Lung (tissue), 12 donors: ENCODE data around the gene PDE9A. TPM values are rescaled to one million over a fixed set of nuclear protein-coding genes. Genes with fewer than 3 reads are reported as not detected.

ENCODE experiments used
- ATAC-seq: fragments of 200-7000 bp; cut with Tn5 transposase; one replicate; pipeline ENCODE4 v1.9.1; 2020; ENCODE audit warnings: moderate number of reproducible peaks; ENCODE audit not compliant: insufficient read depth, low FRiP score
- DNase-seq, 3 donors: peaks; one replicate each; pipeline ENCODE4 v3.0.0-alpha.2; 2013 to 2017
- H3K27ac ChIP-seq, 2 donors: one replicate each; pipeline ENCODE4 v1.5.1; 2013; ENCODE audit warnings: mild to moderate bottlenecking in 2 of 2, moderate library complexity in 2 of 2, control low read depth in 1 of 2, inconsistent platforms in 1 of 2, low read depth in 1 of 2, low read length in 1 of 2
- H3K27me3 ChIP-seq, 3 donors: one replicate each; pipeline ENCODE4 v1.5.1; 2013; ENCODE audit warnings: low read length in 2 of 3; ENCODE audit not compliant: control insufficient read depth in 3 of 3, insufficient read depth in 3 of 3
- H3K36me3 ChIP-seq, 4 donors: one replicate each; pipeline ENCODE4 v1.5.1; 2013; ENCODE audit warnings: low read length in 4 of 4, mild to moderate bottlenecking in 1 of 4, moderate library complexity in 1 of 4; ENCODE audit not compliant: control insufficient read depth in 4 of 4, insufficient read depth in 4 of 4
- H3K4me1 ChIP-seq, 5 donors: one replicate each; pipeline ENCODE4 v1.5.1; 2013; ENCODE audit warnings: low read length in 5 of 5, mild to moderate bottlenecking in 2 of 5, moderate library complexity in 1 of 5; ENCODE audit not compliant: control insufficient read depth in 5 of 5, insufficient read depth in 5 of 5
- H3K4me3 ChIP-seq: one replicate; pipeline ENCODE4 v1.5.1; 2013; ENCODE audit warnings: mild to moderate bottlenecking, control low read depth, moderate library complexity
- H3K9ac ChIP-seq, 2 donors: one replicate each; pipeline ENCODE4 v1.5.1; 2013; ENCODE audit warnings: low read length in 2 of 2, control low read depth in 1 of 2; ENCODE audit not compliant: insufficient read depth in 1 of 2
- H3K9me3 ChIP-seq, 4 donors: one replicate each; pipeline ENCODE4 v1.5.1; 2013; ENCODE audit warnings: low read length in 3 of 4, mild to moderate bottlenecking in 1 of 4, moderate library complexity in 1 of 4; ENCODE audit not compliant: control insufficient read depth in 4 of 4, insufficient read depth in 3 of 4
- WGBS, 2 donors: extraction: QIAGEN DNeasy Blood & Tissue Kit; methylation state at CpG; one replicate each; pipeline ENCODE4 v1.1.7; 2013; 5-methylcytosine and 5-hydroxymethylcytosine counted together
- polyA plus RNA-seq, 2 donors: library from polyadenylated mRNA; stranded (reverse); fragments of 200-250 nt; gene quantifications; one replicate each; pipeline ENCODE4 v1.2.1, GENCODE V29; 2013
- total RNA-seq, 2 donors: library from RNA; depleted of rRNA in 1 of 2; stranded (reverse); fragments of >200 nt in 1 of 2; gene quantifications; one replicate each; pipeline ENCODE4 v1.2.1, GENCODE V29; 2014 to 2021
- TF ChIP-seq, protein P1 (sequence below): IDR thresholded peaks from 2 replicates; pipeline ENCODE4 v1.5.1; 2012; ENCODE audit warnings: mild to moderate bottlenecking; ENCODE audit errors: control extremely low read depth, extremely low read depth
- donor health status: control.
- donor health status: control.
- donor health status: Bipolar disorder and iron deficiency.
- donor health status: healthy.
- donor health status: DM: yes; HTN: yes; CAD: no.

PDE9A gene
- total and polyA plus RNA-seq, 4 donors: 5.3 to 17.0 (median 6.9) TPM

GRCh38 chr21:42680058-42680330 is 26.6 kb downstream of the PDE9A start:
- DNase-seq: no peak

GRCh38 chr21:42680429-42680828 is 27.0 kb downstream of the PDE9A start:
- TF ChIP-seq, protein P1, sequence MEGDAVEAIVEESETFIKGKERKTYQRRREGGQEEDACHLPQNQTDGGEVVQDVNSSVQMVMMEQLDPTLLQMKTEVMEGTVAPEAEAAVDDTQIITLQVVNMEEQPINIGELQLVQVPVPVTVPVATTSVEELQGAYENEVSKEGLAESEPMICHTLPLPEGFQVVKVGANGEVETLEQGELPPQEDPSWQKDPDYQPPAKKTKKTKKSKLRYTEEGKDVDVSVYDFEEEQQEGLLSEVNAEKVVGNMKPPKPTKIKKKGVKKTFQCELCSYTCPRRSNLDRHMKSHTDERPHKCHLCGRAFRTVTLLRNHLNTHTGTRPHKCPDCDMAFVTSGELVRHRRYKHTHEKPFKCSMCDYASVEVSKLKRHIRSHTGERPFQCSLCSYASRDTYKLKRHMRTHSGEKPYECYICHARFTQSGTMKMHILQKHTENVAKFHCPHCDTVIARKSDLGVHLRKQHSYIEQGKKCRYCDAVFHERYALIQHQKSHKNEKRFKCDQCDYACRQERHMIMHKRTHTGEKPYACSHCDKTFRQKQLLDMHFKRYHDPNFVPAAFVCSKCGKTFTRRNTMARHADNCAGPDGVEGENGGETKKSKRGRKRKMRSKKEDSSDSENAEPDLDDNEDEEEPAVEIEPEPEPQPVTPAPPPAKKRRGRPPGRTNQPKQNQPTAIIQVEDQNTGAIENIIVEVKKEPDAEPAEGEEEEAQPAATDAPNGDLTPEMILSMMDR: no peak
- Histone ChIP-seq H3K4me1 (peaks cover 0 to 42% (median 4%) of the 10 kb centered on the region in 5 donors), H3K9me3 (peaks cover 0 to 3% (median 0%) of the 10 kb centered on the region in 4 donors), H3K27me3 (no peaks in the 10 kb centered on the region), H3K4me3 (no peak overlapping the region), H3K36me3 (no peaks in the 10 kb centered on the region), H3K9ac (no peak overlapping the region), H3K27ac (no peak overlapping the region)
- 94% methylated on average over 11 of the region's 11 CpGs for WGBS, 2 donors
- DNase-seq: no peak
- ATAC-seq: no peak

More at GRCh38 chr21:42680058-42680330, 26.6 kb downstream of the PDE9A start:
- H3K36me3 ChIP-seq: no peaks in the 10 kb centered on the region
- no peak for ATAC-seq
- WGBS, 2 donors: 92 to 93% methylated on average over 7 of the region's 7 CpGs
- peaks cover 0 to 3% (median 0%) of the 10 kb centered on the region in 4 donors for H3K9me3 ChIP-seq
- H3K4me3 ChIP-seq: no peak overlapping the region
- TF ChIP-seq, protein P1: no peak
- H3K9ac ChIP-seq: no peak overlapping the region
- no peaks in the 10 kb centered on the region for H3K27me3 ChIP-seq
- H3K27ac ChIP-seq: no peak overlapping the region
- H3K4me1 ChIP-seq: peaks cover 0 to 46% (median 4%) of the 10 kb centered on the region in 5 donors

GRCh38 chr21:42681296-42682206 is 28.1 kb downstream of the PDE9A start:
- ATAC-seq (no peak), DNase-seq (no peak)
- TF ChIP-seq, protein P1: no peak
- H3K4me3 ChIP-seq: no peak overlapping the region
- H3K9me3 ChIP-seq: peaks cover 0 to 3% (median 0%) of the 10 kb centered on the region in 4 donors
- H3K27me3 ChIP-seq: no peaks in the 10 kb centered on the region
- H3K27ac ChIP-seq: no peak overlapping the region
- peaks cover 0 to 41% (median 4%) of the 10 kb centered on the region in 5 donors for H3K4me1 ChIP-seq
- H3K9ac ChIP-seq: no peak overlapping the region
- WGBS, 2 donors: 91 to 92% methylated on average over 24 of the region's 24 CpGs
- H3K36me3 ChIP-seq: peaks cover 0 to 3% (median 0%) of the 10 kb centered on the region in 4 donors
